ENCODE data around the gene COL13A1. TPM values are rescaled to one million over a fixed set of nuclear protein-coding genes. Genes with fewer than 3 reads are reported as not detected.

COL13A1 gene
- polyA plus RNA-seq, 1 of the 3 experiments (the other 2 are of a cell fraction), result 26.7 TPM

GRCh38 chr10:69913606-69914382 is 112.1 kb downstream of the COL13A1 start:
- H3K4me1 ChIP-seq (ENCODE audit: control insufficient read depth in 1 of 2, insufficient read depth in 2 of 2, low read depth in 1 of 2, low read length in 1 of 2), result peaks cover 0 to 8% of the 10 kb centered on the region in 2 experiments; a peak in 1 of 4 replicates
- no peaks in the 10 kb centered on the region for H3F3A ChIP-seq (replicated peaks; ENCODE audit: insufficient read depth)
- no peaks in the 10 kb centered on the region for H3K9me3 ChIP-seq
- H4K20me1 ChIP-seq (ENCODE audit: insufficient read depth), result no peaks in the 10 kb centered on the region
- no peak overlapping the region for H3K4me2 ChIP-seq
- H3K27me3 ChIP-seq (ENCODE audit: insufficient read depth), result no peaks in the 10 kb centered on the region
- no peaks in the 10 kb centered on the region for H3K36me3 ChIP-seq (replicated peaks in 1 of 2; ENCODE audit: control insufficient read depth in 1 of 2, insufficient read depth in 2 of 2, low read length in 1 of 2)
- no peak overlapping the region for H3K4me3 ChIP-seq (ENCODE audit: low read depth in 2 of 2, low read length in 1 of 2)
- WGBS (ENCODE audit: low lambda C conversion rate), result 89% methylated on average over 13 of the region's 13 CpGs
- DNase-seq, result no peak
- no peaks in the 10 kb centered on the region for H3K79me2 ChIP-seq (ENCODE audit: insufficient read depth)
- H3K9me2 ChIP-seq, result no peaks in the 10 kb centered on the region
- TF ChIP-seq, protein P1, sequence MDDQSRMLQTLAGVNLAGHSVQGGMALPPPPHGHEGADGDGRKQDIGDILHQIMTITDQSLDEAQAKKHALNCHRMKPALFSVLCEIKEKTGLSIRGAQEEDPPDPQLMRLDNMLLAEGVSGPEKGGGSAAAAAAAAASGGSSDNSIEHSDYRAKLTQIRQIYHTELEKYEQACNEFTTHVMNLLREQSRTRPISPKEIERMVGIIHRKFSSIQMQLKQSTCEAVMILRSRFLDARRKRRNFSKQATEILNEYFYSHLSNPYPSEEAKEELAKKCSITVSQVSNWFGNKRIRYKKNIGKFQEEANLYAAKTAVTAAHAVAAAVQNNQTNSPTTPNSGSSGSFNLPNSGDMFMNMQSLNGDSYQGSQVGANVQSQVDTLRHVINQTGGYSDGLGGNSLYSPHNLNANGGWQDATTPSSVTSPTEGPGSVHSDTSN (IDR thresholded peaks at IDR 0.05), result no peak
- TF ChIP-seq GATA2 (CRISPR knock-in tag; IDR thresholded peaks at IDR 0.05), result no peak
- TF ChIP-seq FOXM1 (IDR thresholded peaks at IDR 0.05; ENCODE audit: low read depth), result no peak
- TF ChIP-seq FOSL2 (IDR thresholded peaks at IDR 0.05; ENCODE audit: borderline replicate concordance, low read depth), result no peak
- TF ChIP-seq EP300 (IDR thresholded peaks at IDR 0.05; ENCODE audit: borderline replicate concordance in 1 of 2, low read depth in 1 of 2, low read length in 1 of 2), result no peak
- no peak for TF ChIP-seq RAD21 (IDR thresholded peaks at IDR 0.05; ENCODE audit: low read length)
- TF ChIP-seq MEF2A (IDR thresholded peaks at IDR 0.05; ENCODE audit: borderline replicate concordance, low read depth), result no peak
- TF ChIP-seq MAX (IDR thresholded peaks at IDR 0.05; ENCODE audit: low read depth), result no peak
- TF ChIP-seq NRF1 (IDR thresholded peaks at IDR 0.05; ENCODE audit: low read depth, low read length), result no peak
- H2AFZ ChIP-seq (ENCODE audit: low read depth), result no peak overlapping the region
- H3K27ac ChIP-seq (ENCODE audit: low read depth in 2 of 2, low read length in 1 of 2), result no peak overlapping the region
- H3K9ac ChIP-seq, result no peak overlapping the region
- CTCF ChIA-PET, result interaction anchor here (0.6 to 9.2 kb wide), 88 partner anchors 10 to 416 kb away, joined by 3 to 160 read pairs (median 7); partner anchors contain the start of genes COL13A1, FAM241B, MACROH2A2 and TYSND1
- POLR2A ChIA-PET, result interaction anchor here (1.1 kb wide), 1 partner anchor 12 kb away, joined by 3 read pairs; no protein-coding TSS in a partner anchor

DNA sequence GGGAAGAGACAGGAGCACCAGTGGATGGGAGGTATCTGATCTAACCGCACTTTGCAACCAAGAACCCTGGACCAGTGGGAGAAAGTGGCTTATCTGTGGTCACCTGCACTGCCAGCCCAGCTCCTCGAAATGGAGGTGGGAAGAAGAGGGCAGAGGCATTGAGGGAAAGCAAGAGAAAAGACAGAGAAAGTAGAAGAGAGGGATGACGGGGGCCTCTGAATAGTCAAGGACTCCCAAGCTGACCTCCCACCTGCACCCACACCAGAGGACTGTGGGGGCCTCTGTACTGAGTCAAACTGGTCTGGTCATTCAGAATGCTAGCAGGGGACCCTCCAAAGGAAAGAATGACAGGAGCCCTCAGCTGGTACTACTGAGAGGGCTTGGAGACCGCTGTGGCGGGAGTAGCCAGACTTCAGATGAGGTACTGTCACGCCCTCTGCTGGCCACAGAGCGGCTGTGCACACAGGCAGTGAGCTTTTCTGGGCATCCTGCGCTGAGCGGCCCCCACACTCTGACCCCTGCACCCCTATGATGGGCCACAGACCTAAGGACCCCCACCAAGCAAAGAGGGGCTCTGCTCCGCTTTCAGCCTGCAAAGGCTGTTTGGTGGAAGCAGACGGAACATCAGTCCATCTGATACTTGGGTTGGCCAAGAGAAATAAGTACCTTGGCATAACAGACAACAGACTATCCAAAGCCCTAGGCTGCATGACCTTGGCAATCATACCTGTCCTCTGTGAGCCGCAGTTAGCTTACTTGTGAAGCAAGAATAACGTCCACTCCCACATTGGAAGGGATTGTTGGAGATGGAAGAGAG is 112.9 kb downstream of the COL13A1 start:
- no peaks in the 10 kb centered on the region for H3K27me3 ChIP-seq (ENCODE audit: insufficient read depth)
- H3K9ac ChIP-seq, result no peak overlapping the region
- no peaks in the 10 kb centered on the region for H3K9me3 ChIP-seq
- H2AFZ ChIP-seq (ENCODE audit: low read depth), result no peak overlapping the region
- H3F3A ChIP-seq (replicated peaks; ENCODE audit: insufficient read depth), result no peaks in the 10 kb centered on the region
- POLR2A ChIA-PET, result interaction anchor here (0.9 to 1.1 kb wide), 2 partner anchors 13 to 138 kb away, joined by 3 to 4 read pairs; partner anchors contain the start of gene MACROH2A2
- H3K27ac ChIP-seq (ENCODE audit: low read depth in 2 of 2, low read length in 1 of 2), result no peak overlapping the region
- H3K36me3 ChIP-seq (replicated peaks in 1 of 2; ENCODE audit: control insufficient read depth in 1 of 2, insufficient read depth in 2 of 2, low read length in 1 of 2), result no peaks in the 10 kb centered on the region
- no peaks in the 10 kb centered on the region for H4K20me1 ChIP-seq (ENCODE audit: insufficient read depth)
- no peak overlapping the region for H3K4me2 ChIP-seq
- H3K9me2 ChIP-seq, result no peaks in the 10 kb centered on the region
- TF ChIP-seq, protein P2, sequence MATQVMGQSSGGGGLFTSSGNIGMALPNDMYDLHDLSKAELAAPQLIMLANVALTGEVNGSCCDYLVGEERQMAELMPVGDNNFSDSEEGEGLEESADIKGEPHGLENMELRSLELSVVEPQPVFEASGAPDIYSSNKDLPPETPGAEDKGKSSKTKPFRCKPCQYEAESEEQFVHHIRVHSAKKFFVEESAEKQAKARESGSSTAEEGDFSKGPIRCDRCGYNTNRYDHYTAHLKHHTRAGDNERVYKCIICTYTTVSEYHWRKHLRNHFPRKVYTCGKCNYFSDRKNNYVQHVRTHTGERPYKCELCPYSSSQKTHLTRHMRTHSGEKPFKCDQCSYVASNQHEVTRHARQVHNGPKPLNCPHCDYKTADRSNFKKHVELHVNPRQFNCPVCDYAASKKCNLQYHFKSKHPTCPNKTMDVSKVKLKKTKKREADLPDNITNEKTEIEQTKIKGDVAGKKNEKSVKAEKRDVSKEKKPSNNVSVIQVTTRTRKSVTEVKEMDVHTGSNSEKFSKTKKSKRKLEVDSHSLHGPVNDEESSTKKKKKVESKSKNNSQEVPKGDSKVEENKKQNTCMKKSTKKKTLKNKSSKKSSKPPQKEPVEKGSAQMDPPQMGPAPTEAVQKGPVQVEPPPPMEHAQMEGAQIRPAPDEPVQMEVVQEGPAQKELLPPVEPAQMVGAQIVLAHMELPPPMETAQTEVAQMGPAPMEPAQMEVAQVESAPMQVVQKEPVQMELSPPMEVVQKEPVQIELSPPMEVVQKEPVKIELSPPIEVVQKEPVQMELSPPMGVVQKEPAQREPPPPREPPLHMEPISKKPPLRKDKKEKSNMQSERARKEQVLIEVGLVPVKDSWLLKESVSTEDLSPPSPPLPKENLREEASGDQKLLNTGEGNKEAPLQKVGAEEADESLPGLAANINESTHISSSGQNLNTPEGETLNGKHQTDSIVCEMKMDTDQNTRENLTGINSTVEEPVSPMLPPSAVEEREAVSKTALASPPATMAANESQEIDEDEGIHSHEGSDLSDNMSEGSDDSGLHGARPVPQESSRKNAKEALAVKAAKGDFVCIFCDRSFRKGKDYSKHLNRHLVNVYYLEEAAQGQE (IDR thresholded peaks at IDR 0.05; ENCODE audit: low read depth, low read length), result no peak
- TF ChIP-seq RAD21 (IDR thresholded peaks at IDR 0.05; ENCODE audit: low read length) (peak; percentile 94), FOXM1 (IDR thresholded peaks at IDR 0.05; ENCODE audit: low read depth) (no peak), CHD2 (IDR thresholded peaks at IDR 0.05; ENCODE audit: low read length, partially characterized antibody) (peak; percentile 9), SMC3 (IDR thresholded peaks at IDR 0.05; ENCODE audit: low read depth, low read length) (peak; percentile 92)
- TF ChIP-seq, protein P3, sequence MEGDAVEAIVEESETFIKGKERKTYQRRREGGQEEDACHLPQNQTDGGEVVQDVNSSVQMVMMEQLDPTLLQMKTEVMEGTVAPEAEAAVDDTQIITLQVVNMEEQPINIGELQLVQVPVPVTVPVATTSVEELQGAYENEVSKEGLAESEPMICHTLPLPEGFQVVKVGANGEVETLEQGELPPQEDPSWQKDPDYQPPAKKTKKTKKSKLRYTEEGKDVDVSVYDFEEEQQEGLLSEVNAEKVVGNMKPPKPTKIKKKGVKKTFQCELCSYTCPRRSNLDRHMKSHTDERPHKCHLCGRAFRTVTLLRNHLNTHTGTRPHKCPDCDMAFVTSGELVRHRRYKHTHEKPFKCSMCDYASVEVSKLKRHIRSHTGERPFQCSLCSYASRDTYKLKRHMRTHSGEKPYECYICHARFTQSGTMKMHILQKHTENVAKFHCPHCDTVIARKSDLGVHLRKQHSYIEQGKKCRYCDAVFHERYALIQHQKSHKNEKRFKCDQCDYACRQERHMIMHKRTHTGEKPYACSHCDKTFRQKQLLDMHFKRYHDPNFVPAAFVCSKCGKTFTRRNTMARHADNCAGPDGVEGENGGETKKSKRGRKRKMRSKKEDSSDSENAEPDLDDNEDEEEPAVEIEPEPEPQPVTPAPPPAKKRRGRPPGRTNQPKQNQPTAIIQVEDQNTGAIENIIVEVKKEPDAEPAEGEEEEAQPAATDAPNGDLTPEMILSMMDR (IDR thresholded peaks at IDR 0.05), result peak; percentile 90
- no peaks in the 10 kb centered on the region for H3K79me2 ChIP-seq (ENCODE audit: insufficient read depth)
- CTCF ChIA-PET, result interaction anchor here (0.6 to 9.2 kb wide), 97 partner anchors 8 to 472 kb away, joined by 3 to 160 read pairs (median 6); partner anchors contain the start of genes COL13A1, FAM241B, MACROH2A2 and TYSND1
- DNase-seq, result peak; percentile 87
- 33% methylated on average over 7 of the region's 13 CpGs for WGBS (ENCODE audit: low lambda C conversion rate)
- H3K4me3 ChIP-seq (ENCODE audit: low read depth in 2 of 2, low read length in 1 of 2), result no peak overlapping the region; a peak in 1 of 4 replicates
- H3K4me1 ChIP-seq (ENCODE audit: control insufficient read depth in 1 of 2, insufficient read depth in 2 of 2, low read depth in 1 of 2, low read length in 1 of 2), result peaks cover 0 to 5% of the 10 kb centered on the region in 2 experiments; a peak in 1 of 4 replicates

Data from SK-N-SH (cell line).